Measurements from ENCODE around the gene DNAJB6. TPM values are rescaled to one million over a fixed set of nuclear protein-coding genes. Genes with fewer than 3 reads are reported as not detected.

DNAJB6 gene
- total and polyA plus RNA-seq, 7 donors: 71.5 to 145 (median 120) TPM

DNA sequence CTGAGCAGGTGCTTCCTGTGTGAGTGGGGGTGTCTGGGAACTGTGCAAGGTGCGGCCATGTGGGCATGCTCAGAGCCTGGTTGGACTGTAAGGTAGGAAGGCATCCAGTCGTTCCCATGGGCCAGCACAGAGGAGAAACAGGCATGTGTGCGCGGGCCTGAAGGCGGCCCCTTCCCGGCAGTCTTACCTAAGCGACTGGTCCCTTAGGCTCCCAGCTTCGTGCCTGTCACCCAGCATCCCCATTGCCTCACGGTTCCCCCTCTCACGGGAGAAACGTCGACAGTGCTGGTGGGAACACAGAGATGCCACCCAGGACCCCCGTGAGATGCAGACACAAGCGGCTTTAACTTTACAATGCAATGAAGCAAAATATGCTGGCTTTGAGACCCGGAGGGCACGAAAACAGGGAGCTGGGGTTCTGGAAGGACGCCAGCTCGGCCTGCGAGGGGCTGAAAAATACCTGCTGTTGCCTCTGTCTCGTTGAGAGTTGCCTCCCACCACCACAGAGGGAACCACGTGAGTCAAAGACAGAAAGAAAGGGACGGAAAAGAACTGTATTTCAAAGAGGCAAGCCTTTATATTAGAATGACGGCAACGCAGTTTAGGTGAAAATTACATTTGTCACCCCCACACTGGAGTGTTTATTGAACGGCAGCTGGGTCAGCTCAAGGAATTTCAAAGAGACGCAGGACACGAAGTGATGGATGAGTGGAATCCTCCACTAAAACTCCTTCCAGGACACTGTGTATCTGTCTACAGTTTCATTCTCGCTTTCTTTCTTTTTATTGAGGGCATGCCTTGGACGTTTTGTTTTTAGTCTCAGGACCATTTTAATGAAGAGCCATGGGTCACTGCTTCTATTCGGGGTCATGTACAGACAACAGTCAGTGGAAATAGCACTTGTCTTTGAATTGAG lies 128.4 kb downstream of the DNAJB6 start:
- Histone ChIP-seq H3K27ac (no peak overlapping the region), H3K4me1 (peaks cover 0 to 14% (median 5%) of the 10 kb centered on the region in 4 donors), H3K9me3 (no peaks in the 10 kb centered on the region), H3K4me3 (peak overlapping the region in 1 of 4 donors; percentile 15), H3K36me3 (no peaks in the 10 kb centered on the region), H3K27me3 (peaks cover 7 to 42% (median 25%) of the 10 kb centered on the region in 3 donors)
- peak; percentile 48 for DNase-seq
- TF ChIP-seq EP300 (IDR thresholded peaks at IDR 0.05) (no peak), POLR2A (IDR thresholded peaks at IDR 0.05) (no peak), POLR2AphosphoS5 (IDR thresholded peaks at IDR 0.05) (no peak)
- TF ChIP-seq, protein P1, sequence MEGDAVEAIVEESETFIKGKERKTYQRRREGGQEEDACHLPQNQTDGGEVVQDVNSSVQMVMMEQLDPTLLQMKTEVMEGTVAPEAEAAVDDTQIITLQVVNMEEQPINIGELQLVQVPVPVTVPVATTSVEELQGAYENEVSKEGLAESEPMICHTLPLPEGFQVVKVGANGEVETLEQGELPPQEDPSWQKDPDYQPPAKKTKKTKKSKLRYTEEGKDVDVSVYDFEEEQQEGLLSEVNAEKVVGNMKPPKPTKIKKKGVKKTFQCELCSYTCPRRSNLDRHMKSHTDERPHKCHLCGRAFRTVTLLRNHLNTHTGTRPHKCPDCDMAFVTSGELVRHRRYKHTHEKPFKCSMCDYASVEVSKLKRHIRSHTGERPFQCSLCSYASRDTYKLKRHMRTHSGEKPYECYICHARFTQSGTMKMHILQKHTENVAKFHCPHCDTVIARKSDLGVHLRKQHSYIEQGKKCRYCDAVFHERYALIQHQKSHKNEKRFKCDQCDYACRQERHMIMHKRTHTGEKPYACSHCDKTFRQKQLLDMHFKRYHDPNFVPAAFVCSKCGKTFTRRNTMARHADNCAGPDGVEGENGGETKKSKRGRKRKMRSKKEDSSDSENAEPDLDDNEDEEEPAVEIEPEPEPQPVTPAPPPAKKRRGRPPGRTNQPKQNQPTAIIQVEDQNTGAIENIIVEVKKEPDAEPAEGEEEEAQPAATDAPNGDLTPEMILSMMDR (IDR thresholded peaks at IDR 0.05): no peak
- 51 to 62% methylated on average over 30 of the region's 30 CpGs for WGBS, 2 donors
- intact Hi-C loops (cut with DNase I): no loop called here

DNA sequence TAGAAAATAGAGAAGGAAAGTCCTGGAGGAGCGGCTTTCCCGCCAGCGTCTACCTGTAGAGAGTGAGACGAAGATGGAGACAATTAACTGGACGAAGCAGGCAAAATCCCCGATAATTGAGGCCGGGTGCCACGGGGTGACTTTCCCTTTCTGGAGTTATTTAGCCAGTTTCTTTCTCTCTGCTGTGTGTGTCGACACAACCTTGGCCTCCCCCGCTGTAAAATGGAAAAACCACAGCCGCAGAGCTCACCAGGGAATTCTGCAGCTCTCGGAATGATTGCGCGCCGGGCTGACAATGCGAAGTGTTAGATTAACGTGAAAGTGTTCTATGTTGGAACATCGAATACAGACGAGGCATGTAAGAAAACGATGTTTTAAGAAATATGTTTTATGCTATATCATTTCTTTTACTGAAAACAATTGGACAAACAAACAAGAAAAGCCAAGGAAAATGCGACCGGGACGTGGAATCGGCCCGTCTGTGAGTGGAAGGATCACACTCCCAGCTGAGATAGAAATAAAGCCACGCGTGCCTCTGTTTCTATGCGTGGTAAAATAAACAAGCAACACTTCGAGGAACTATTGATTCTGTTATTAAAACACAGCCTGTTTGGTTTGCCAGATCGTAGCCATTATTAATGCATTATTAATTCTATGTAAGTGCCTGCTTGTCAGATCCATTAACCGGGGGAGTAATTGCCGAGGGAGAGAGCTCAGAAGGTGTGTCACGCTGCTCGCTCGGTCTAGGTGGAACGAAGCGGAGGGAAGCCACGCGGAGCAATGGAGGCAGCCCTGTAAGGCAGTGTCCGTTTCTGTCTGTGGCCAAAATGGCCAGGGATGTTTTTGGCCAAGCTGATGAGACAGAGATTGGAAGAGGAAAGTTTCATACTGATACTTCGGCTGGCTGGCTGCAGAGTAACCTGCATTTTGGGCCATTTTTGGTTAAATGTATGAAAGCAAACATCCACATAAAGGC lies 129.4 kb downstream of the DNAJB6 start:
- peaks cover 7 to 42% (median 25%) of the 10 kb centered on the region in 3 donors for H3K27me3 ChIP-seq
- TF ChIP-seq, protein P1 (IDR thresholded peaks at IDR 0.05): no peak
- TF ChIP-seq POLR2A (IDR thresholded peaks at IDR 0.05) (no peak), EP300 (IDR thresholded peaks at IDR 0.05) (no peak), POLR2AphosphoS5 (IDR thresholded peaks at IDR 0.05) (no peak)
- peak overlapping the region in 1 of 4 donors; percentile 15 for H3K4me3 ChIP-seq
- H3K4me1 ChIP-seq: peaks cover 0 to 14% (median 5%) of the 10 kb centered on the region in 4 donors
- DNase-seq: peak; percentile 42
- no peaks in the 10 kb centered on the region for H3K9me3 ChIP-seq
- H3K27ac ChIP-seq: no peak overlapping the region
- no peaks in the 10 kb centered on the region for H3K36me3 ChIP-seq
- intact Hi-C loops (cut with DNase I): no loop called here
- WGBS, 2 donors: 79 to 81% methylated on average over 41 of the region's 41 CpGs

DNA sequence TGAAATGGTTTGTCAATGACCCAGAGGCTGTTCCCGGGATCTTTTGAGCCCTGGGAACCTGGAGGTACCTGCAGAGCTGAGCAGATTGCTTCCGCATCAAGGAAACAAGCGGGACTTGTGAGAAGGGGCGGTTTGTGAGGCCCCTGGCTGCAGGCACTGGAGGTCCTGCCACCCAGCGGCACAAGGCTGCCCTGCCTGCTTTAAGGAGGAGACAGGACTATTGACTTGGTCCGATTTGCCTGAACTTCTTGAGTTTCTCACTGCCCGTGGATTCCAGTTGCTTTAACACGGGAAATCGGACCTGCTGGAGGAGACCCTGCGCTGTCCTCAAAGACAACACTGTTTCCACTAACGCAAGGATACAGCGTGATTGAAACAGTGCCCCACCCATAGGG lies 130.1 kb downstream of the DNAJB6 start:
- no peaks in the 10 kb centered on the region for H3K36me3 ChIP-seq
- TF ChIP-seq, protein P1 (IDR thresholded peaks at IDR 0.05): no peak
- TF ChIP-seq EP300 (IDR thresholded peaks at IDR 0.05): no peak
- no peak for TF ChIP-seq POLR2A (IDR thresholded peaks at IDR 0.05)
- H3K27me3 ChIP-seq: peaks cover 7 to 42% (median 25%) of the 10 kb centered on the region in 3 donors
- H3K27ac ChIP-seq: no peak overlapping the region
- WGBS, 2 donors: 75 to 78% methylated on average over 12 of the region's 12 CpGs
- H3K4me1 ChIP-seq: peaks cover 0 to 14% (median 5%) of the 10 kb centered on the region in 4 donors
- no peak overlapping the region for H3K4me3 ChIP-seq
- peak; percentile 42 for DNase-seq
- intact Hi-C loops (cut with DNase I): no loop called here
- H3K9me3 ChIP-seq: no peaks in the 10 kb centered on the region

Other genes starting within 250 kb of the DNAJB6 start
- 10 to 100 TPM; 55.7 to 84.2 (median 70.5) TPM for gene UBE3C, start 198.1 kb upstream of the DNAJB6 start, total RNA-seq
- gene UBE3C, start 198.1 kb upstream of the DNAJB6 start, polyA plus RNA-seq: 10 to 100 TPM; 21.0 to 32.6 (median 31.1) TPM